NCI-H2081 treated with DMSO at 0.1 percent for 48 hours (cell line): ENCODE data around the gene CHCHD6.

ENCODE experiments used
- DNase-seq: peaks from one replicate; lab custom pipeline; 2025; lab: John Stamatoyannopoulos, UW

The CHCHD6 gene

DNA sequence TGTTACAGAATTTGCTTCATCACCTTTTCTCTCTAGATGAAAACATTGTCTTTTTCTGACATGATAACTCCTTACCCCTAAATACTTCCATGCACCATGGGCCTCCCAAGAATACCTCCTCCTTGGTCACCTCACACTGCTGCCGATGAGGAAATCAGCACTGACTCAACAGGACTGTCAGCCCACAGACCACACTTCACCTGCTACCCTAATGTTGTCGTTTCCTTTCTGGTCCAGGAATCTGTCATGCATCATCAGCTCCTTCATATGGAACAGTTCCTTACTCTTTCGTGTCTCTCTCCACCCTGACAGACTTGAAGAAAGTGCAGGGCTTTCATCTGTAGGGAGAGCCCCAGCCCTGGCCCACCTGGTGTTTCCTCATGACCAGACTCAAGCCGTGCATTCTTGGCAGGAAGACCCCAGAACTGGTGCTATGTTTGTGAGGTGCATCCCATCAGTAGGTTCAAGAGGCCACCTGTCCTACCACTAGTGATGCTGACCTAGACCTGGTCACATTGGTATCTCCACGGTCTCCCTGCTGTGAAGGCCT is 237.8 kb downstream of the CHCHD6 start:
- DNase-seq = no peak

DNA sequence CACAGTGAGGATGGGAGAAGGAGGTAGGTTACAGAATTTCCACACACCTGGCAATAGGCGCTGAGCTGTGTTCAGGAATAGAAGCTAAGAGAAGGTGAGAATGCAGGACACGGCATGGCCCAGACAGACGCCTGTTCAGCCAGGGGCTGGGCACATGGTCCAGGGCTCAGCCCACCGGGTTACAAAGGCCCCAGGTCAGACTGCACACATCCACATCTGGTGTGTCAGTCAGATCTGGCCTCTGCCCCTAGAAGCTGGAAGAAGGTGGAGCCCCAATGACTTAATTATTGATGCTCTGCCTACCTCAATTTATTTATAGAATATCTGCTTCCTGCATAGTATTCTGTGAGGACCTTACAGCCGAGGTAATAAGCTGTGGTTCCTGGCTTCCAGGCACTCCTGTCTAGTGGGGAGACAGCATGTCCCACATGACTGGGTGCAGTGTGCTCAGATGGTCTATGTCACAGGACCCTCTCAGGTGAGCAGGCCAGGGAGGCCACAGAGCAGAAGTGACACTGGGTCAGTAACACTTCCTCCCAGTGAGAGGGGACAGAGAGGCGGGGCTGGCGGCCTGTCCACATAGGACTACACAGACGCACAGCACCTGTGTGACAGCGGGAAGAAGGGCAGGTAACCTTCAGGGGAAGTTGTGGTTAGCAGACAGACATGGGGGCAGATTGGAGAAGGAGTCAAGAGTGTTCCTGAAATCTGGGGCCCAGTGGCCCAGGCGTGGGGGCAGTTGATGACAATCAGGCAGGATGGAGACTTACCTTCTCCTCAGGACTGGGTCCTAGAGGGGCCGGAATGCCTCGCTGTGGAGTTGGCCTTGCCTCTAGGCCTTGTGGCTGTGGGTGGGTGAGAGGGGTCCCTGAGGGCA is 240.3 kb downstream of the CHCHD6 start:
- DNase-seq = no peak

DNA sequence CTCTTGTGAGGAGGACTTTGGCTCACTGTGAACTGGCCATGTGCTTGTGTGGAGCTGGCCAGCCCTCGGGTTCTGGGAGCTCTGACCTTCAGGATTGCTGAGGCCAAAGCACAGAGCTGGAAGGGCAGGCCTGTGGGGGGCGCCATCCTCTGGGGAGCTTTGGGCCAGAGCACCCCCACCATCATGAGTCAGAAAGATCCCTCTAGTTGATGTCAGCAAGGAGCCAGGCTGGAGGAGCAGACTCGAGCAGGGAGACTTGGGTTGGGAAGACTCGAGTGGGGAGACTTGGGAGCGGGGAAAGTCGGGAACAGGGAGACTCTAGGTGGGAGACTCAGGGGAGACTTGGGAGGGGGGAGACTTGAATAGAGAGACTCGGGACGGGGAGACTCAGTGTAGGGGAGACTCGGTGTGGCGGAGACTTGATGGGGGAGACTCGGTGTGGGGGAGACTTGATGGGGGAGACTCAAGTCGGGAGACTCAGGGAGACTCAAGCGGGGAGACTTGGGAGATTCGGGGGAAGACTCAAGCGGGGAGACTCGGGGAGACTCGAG is 241.2 kb downstream of the CHCHD6 start:
- DNase-seq = no peak

DNA sequence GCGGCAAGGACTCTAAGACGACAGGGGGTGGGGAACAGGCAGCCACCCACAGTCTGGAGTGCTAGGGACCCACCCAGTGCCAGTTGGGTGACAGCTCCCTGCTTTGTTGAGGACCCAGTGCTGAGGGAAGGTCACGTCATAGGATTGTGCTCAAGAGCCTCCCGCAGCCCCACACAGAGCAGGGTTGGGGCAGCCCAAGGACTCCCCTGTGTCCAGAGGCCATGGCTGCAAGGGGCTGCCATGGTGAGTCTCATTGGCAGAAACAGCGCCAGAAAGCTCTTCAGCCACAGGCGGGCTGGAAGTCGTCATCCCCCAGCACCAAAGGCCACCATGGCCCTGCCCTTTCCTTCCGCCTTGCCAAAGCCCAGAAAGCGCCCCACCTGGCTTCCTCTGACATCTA is 241.9 kb downstream of the CHCHD6 start:
- no peak for DNase-seq

DNA sequence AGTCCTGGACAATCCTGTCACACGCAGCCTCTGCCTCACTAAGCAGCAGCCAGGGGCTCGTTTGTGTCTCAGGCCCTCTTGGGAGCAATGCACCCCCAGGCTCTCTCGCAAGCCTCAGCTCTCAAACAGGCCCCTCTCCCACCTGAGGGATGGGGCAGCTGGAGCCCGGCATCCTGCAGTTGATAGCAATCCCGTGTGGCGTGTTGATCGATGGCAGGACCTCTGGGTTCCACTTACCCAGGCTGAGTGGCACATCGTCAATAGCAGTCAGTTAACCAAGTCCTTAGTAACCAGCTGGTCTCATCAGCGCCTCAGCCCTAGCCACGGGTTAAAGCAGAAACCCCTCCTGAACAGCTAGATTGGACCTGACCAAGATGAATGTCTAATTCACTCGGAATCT is 242.4 kb downstream of the CHCHD6 start:
- DNase-seq = no peak

DNA sequence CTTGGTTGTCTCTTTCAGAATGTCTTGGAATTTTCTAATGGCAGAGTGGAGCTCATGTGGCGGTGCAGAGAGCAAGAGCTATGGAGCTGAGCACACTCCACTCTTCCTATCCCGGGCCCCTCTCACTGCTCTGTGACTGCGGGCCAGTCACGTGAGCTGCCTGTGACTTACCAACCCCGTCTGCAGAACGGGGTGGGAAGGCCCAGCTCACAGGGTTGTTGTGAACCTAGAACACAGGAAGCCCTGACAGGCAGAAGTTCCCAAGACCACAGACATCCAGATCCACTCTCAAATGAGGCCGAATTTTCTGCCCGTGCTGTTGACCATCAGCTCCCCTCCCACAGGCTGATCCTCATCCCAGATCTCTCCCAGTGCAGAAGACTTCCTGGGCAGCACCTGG is 243.4 kb downstream of the CHCHD6 start:
- DNase-seq = no peak

DNA sequence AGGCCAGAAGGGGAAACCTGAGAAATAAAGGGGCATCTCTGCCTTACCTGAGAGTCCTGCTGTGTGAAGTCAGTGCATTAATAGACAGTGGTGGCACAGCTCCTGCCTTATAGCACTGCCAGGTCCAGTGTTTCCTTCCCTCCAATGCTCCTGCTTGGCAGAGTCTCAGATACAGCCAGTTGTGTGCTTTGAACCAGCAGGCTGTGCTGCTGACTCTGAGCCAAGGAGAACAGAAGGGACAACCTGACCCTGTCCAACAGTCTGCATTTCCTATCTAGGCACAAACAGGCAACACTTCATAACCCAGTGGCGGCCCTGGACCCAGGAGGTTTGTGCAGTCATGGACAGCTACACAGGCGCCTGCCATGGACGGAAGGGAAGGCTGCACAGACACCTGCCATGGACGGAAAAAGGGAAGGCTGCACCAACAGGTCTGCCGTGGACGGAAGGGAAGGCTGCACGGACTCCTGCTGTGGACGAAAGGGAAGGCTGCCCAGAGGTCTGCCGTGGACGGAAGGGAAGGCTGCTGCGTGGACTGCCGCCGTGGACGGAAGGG is 245.0 kb downstream of the CHCHD6 start:
- DNase-seq = no peak

DNA sequence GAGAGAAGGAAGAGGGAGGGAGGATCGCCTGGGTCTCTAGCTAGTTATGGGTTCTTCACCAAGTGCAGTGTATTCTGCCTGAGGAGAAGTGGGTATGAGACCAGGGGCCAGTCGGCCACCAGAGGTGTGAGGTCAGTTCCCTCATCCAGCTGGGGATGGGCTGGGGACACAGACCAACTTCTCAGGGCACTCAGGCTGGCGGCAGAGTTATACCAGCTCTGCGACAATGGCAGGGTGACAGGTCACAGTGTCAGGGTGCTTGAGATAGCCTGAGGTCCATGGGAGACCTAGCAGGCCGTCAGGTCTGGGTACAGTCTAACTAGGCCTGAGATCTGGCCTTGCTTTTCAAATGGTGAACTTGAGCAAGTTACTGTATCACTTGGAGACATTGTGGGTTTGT is 247.5 kb downstream of the CHCHD6 start:
- DNase-seq = no peak

DNA sequence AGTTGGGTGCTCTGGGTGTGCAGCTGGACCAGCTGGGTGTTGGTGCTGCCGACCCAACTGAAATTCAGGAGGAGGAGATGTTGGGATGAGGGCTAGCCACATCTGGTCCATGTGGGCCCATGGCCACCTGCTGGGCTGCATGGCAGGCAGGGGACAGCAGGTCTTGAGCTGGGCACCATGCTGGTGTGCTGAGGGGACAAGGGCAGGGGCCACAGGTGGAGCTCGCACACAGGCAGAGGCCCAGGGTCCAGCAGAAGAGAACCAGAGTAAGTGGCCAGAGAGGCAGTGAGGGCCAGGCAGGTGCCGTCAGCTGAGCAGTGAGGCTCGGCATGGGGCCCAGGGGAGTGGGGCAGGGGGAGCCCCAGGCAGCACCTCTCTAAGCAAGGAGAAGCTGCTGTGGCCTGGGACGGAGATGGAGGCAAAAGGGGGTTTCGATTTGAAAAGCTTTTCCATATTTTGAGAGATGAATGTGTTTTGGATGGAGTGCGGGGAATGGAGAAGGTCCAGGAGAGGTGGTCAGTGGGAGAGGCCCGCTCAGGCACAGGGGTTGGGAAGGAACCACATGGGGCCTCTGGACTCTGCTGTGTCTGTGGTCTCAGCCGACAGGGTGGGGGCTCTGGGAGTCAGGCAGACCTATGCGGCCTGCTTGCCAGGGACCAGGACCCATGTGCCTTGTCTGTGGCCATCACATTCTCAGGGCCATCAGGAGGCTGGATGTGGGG is 248.4 kb downstream of the CHCHD6 start:
- DNase-seq = no peak

DNA sequence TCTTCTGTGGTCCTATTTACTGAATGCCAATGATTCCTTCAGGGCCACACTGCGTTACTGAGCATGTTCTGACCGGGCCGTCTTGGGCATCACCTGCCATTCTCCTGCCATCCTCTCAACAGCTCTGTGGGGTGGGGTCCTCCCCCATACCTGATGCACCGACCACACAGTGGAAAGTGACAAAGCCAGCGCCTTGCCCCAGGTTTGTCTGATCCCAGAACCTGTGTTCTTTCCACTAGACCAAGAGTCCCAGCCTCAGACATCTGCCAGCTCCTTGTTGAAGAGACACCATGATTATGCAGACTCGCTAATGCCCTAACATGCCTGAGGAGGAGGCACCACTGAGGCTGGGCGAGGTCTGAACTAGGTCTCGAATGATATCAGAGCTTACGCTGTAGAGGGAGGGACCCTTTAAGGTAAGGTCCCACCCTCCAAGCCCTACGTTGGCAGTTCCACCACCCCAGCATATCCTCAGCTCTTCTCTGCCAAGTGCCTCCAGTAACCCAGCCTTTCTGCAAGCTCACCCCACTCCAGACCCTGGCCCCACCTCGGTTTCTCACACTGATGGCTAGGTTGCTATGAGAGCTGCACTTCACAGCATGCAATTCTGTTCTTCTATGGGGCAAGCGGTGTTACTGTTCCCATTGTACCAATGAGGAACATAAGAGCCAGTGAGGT is 249.1 kb downstream of the CHCHD6 start:
- DNase-seq = no peak

DNA sequence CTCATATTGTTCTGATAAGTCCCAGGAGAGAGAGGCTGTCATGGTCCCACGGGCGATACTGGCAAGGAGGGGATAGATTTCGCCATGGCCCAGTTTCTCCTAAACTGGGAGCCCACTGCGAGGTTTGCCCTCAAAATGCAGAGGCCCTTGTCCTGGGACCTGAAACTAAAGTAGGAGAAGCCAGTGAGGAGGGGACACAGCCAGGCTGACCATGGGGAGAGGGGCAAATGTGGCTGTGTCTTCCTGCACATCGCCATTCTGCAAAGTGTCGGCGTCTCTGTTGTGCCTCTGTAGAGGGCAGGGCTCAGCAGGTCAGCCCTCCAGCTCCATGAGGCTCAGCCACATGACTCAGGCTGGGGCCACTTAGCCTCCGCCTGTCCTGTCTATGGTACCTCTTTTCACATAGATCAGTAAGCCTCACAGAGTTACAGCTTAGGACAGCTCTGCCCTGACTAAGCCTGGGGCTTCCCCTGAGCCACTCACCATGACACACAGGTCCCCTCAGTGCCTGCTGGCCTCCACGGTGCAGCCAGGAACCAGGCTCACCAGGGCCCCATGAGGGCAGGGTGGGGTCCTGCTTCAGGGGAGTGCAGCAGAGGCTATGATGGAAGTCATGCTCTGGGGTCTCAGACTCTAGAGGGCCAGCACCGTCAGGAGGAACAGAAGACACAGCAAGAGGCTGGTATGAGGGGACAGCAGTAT is 250.3 kb downstream of the CHCHD6 start:
- DNase-seq = no peak

DNA sequence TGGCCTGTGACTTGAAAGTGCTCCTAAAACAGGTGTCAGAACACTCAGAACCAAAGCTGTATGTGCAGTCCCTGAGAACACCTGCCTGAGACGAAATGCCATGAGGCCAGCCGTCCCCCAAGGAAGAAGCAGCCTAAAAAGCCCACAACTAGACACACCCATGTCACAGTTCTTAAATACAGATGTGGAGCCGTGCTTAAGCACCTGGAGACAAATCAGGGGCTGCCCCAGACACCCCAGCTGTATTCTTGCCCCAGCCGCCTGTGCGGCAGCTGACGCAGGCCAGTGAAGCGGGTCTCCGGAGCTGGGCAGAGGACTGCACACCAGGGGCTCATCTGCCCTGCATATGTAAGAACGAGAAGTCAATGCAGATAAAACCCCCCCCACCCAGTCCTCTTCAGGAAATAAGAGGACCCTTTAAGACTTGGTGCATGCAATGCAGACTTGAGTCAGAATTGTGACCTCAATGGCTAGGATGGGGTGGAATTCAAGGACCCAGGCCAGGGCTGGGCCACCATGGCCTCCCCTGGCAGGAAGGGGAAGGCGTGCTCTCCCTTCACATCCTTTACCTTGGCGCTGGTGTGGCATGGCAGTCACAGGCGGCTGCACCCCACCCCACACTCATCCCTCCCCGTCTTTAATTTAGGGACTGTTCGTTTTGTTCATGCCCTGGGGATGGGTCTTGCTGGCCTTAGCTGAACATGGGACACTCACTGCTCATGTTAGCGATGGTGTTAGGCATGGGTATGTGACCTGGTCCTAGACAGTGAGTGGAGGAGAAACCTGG is 251.2 kb downstream of the CHCHD6 start:
- DNase-seq = no peak

DNA sequence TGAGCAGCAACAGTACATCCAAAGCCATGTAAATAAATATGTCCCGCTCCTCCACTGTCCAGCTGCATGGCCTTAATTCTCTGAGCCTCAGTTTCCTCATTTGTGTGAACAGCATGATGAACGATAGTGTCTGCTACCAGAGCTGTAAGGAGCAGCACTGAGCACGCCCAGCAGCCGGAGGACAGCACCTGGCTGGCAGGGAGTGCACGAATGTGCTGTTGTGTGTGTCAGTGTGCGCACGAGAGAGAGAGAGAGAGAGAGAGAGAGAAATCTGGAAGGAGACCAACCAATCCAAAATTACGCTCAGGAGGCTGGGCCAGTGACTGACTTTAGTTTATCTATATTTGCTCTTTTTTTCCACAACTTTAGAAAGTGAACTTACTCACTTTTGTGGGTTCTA is 252.3 kb downstream of the CHCHD6 start:
- no peak for DNase-seq

DNA sequence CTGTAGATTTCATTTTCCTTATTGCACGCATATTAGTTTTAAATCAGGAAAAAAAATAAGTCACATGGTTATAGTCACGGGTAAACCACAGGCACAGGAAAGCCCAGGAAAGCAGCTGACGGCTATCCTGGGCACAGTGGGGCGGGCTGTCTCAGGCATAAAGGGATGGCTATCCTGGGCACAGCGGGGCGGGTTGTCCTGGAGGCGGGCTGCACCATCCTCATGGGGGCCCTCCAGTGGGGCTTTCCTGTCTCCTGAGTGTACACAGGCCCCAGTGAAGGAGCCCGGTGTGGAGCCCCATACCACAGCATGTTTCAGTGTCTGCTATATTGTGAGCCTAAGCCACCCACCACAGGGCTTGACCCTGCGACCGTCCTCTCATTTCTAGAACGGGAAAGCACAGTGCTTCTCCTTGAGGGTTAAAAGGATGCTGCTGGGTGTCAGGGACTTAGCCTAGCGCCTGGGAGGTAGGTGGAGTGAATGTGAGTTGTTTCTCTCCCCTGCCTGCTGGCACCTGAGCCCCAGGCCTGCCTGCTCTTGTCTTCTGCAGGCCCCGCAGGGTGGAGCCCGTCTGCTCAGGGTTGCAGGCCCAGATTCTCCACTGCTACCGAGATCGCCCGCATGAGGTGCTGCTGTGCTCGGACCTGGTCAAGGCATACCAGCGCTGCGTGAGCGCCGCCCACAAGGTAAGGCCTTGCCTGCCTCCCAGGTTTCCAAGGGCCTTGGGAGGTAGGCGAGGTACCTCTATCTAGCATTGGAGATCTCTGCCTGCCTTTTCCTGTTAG is 253.0 kb downstream of the CHCHD6 start:
- no peak for DNase-seq

DNA sequence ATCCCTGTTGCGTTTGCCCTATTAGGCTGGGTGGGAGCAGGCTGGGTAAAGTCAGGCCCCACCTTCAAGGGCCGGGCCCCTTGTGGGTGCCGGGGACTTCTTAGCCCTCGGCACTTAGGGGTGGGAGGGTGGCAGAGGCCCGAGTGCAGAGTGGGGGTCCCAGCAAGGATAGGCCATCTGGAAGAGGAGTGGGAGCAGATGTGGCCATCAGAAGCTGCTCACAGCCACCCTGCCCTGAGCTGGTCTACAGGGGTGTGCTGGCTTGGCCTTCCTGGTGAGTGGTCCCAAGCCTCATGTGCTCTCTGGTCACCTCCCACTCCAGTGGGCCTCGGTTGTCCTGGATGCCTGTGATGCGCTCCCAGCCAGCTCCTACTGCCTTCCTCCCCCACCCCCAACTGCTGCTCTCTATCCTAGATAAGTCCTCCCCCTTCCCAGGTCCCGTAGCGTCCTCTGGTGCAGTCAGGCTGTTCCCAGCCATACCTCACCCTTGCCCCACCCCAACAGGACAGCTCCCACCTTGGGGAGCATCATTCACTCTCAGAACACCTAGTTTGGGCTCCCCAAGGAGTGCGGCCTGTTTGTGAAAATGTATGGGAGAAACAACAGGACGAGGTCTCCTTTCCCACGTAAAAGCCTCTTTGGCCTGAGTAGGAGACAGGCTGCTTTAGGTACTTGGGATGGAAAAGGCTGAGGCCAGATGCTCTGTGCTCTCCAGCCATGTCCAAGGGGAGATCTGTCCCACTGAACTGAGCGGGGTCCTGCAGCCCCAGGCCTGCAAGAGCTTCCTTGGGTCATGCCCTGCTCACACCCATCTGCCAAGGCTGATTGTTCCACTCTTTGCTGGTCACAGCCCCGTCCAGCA is 254.0 kb downstream of the CHCHD6 start:
- no peak for DNase-seq

DNA sequence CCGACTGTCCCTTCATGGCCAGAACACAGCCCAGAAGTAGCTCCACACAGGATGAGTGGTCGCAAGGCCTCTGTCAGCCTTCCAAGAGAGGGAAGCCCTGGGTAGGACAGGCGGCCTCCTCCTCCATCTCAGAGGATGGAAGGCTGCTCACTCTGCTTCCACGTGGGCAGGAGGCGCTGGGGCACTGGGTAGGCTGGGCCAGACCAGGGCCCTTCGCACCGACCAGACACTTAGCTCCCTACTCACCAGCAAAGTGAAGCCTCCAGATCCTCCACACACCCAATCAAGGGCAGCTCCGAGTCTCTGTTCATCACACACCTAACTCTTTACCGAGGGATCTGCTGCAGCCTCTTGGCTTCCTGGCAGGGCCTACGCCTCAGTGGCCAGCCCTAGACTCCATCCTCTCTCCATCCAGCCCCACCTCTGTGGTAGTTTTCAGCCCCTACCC is 254.6 kb downstream of the CHCHD6 start:
- no peak for DNase-seq

DNA sequence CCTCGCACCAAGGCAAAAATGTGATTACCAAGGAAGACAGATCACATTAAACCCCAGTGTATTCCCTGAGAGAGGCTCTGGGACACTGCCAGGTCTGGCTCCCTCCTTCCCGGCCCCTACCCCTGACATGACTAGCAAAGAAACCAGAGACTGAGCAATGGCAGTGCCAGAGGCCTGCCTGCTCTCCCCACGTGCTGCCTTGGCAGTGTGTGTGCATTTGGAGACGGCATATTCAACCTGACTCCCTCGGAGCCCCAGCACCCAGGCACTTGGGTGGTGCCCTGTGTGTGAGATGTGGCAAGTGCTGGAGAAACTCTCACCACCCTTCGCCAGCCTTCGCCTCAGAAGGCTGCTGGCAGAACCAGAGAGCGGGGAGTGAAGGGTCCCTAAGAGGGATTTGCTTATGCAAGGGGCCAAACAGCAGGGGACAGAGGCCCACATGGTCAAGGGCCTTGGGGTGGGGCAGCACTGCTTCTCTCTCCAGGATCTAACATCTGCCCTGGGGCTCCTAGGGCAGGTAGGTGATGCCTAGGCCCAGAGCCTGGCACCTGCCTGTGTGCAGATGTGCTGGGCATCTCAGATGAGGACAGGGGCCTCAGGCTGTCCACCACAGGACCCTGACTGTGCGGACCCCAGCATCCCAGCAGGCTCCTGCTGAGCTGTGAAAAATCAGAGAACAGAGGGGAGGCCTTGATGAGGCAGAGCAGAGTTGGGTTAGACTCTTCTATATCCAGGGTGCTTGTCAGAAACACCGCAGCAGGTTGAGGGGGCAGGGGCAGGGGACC is 255.3 kb downstream of the CHCHD6 start:
- DNase-seq = no peak
